ENCODE results near the gene TAL1.

Gene TAL1

DNA sequence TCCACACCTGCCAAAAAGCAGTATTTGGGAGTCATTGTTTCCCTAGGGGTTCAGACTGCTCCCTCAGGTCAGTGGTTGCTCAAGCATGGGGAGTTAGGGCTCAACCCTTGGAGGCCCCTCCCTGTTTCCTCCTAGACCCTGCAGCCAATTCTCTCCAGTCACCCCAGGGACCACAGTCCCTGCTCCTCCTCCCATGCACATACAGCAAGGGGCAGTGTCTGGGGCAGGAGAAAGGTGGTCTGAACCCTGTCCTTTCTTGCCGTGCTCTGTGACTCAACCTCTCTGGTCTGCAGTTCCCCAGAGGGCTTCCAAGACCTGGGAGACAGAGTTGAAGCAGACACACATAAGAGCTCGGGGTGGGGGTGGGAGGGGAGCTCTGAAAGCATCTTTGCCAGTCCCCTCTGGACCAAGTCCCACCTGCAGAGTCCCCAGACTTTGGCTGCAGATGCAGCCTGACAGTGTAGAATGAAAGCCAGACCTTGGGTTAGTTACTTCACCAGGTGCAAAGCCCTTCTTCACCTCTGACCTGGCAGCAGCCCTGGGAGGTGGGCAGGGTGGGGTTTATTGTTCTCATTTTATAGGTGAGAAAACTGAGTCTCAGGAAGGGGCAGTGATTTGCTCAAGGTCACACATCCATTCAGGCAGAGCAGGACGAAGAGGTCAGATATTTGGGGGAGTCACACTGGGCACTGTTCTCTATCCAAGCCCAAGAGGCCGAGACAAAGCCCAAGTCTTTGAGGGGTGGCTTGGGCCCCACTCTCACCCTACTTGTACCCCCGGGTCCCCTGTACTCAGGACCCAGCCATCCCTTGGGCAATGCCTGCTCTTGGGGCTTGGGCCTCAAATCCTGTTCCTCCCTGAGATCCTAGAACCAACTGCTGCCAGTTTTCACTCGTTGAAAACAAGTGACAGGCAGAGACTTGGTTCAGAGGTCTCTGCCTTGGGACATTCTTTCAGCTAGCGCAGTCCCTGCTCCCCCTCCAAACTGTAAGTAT is 42.9 kb downstream of the TAL1 start:
- DNase-seq (ENCODE audit: low read depth), result no peak

DNA sequence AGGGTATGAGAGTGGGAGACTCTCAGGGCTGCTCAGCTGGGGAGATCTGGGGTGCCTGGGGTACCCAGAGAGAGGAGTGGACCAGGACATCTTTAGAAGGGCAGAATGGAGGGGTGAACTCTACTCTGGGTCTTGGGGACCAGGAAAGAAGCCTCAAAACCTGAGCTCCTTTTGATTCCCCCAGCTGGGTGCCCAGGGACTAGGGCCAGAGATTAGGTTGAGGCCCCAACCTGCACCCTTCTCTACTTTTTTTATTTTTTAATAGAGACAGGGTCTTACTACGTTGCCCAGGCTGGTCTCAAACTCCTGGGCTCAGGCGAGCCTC is 44.1 kb downstream of the TAL1 start:
- no peak for DNase-seq (ENCODE audit: low read depth)

DNA sequence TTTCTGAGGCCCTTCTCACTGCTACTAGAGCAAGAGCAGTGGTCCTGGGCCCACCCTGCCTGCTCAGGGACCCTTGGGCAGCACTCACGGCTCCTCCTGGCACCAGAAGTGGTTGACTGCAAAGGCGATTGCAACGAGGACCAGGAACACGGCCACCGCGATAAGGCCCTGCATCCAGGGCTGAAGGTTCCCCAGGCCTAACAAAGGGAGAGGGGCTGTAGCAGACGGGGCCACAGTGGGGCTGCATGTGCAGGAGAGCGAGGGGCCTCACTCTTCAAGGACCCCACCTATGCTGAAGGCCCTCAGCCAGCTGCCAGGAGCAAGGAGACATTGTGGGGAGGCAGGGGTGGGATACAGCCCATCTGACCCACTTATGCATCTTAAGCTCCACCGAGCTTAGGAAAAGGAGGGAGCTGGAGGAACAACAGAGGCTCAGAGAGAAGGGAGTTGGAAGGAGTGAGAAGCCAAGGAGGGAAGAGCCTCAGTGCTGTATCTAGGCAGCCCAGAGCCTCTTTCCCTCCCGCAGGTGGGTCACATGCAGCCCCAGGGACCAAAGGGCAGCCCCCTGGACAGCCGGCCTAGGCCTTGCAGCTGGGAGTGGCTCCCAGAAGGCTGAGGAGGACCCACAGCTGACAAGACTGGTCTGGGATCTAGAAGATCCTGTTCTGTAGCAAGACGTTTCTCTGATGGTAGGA is 44.6 kb downstream of the TAL1 start:
- DNase-seq (ENCODE audit: low read depth), result no peak

DNA sequence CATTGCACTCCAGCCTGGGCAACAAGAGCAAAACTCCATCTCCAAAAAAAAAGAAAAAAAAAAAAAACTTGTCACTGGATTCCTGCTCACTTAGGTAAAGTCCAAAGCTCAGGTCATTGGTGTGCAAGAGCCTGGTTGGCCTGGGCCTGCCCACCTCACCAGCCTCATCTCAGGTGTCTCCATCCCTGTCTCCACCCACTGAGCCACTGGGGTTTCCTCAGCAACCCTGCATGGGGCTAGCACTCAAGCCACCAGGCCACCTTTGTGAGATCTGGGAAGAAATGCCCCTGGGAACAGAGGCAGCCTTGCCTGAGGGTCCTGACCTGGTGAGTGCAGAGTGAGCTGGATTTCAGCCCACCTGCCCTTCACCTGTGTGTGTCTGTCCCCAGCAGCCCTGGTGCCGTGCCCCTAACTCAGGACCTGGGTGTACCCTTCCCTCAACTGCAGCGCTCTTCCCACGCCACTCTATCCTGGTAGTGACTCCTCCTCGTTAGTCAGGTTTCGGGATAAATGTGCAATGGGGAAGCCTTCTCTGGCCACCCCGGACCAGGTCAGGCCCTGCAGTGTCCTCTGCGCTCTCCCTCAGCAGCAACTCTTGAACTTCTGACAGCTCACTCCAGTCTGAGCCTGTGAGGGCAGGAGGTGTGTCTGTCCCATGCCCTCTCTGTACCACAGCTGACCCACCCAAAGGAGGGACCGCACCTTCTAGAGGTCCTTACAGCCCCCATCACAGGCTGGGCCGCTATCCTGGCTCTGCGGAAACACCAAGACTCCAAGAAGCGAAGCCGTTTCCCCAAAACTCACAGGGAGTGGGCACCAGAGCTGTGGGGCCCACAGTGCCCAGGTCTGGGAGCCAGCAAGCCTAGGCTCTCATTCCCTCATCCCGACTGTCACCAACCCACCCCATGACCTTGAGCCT is 45.5 kb downstream of the TAL1 start:
- no peak for DNase-seq (ENCODE audit: low read depth)

DNA sequence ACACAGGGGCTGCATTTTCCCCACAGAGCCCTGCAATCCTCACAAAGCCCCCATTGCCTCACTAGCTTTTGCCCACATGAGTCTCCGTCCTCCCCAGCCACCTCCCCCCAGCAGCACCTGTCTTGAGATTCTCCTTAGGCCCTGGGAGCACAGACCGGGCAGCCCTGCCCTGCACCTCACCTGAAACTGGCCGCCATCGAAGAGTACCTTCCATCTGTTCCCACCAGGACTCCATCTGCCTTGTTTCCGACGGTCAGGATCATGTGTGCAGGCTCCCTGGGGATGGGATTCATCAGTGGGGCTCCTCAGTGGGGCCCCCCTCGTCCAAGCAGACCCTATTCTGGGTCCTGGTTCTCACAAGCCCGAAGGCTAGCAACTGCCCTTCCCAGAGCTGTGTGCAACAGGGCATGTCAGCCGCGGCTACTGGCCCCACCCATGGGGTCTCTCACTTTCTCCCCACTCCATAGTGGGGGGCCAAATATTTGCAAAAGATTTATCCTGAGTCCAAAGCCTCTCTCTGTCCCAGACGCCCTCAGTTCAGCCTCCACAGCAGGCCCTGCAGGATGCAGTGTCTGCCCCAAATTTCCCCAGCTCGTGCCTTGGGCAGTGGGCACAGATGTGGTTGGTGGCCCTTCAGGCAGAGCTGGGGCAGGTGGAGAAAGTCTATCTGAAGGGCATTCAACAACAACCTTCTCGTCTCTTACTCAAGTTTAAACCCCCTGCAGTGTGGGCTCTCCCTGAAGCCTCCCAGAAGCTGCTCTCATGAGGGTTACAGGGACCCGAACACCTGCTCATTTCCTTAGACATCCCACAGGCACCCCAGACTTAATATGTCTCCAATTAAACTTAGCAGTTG is 47.0 kb downstream of the TAL1 start:
- DNase-seq (ENCODE audit: low read depth), result no peak

DNA sequence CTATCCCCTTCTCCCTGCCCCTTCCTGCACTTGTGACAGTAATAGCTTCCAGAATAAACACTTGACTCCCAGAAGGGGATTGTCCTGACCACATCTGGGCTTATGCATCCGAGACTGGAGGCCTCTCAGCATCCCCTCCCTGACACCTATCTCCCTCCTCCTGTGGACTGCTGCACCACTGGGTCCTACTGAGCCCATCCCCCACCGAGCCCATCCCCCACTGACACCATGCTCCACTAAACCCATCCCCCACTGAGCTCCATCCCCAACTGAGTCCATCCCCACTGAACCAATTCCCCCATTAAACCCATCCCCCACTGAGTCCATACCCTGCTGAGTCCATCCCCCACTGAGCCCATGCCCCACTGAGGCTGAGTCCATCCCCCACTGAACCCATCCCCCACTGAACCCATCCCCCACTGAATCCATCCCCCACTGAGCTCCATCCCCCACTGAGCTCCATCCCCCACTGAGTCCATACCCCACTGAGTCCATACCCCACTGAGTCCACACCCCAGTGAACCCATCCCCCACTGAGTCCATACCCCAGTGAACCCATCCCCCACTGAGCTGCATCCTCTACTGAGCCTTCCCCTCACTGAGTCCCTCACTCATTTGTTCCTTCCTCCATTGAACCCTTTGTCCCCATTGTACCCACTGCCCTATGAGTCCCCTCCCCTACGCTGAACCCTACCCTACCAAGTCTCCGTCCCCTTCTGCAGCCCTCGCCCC is 47.8 kb downstream of the TAL1 start:
- no peak for DNase-seq (ENCODE audit: low read depth)

DNA sequence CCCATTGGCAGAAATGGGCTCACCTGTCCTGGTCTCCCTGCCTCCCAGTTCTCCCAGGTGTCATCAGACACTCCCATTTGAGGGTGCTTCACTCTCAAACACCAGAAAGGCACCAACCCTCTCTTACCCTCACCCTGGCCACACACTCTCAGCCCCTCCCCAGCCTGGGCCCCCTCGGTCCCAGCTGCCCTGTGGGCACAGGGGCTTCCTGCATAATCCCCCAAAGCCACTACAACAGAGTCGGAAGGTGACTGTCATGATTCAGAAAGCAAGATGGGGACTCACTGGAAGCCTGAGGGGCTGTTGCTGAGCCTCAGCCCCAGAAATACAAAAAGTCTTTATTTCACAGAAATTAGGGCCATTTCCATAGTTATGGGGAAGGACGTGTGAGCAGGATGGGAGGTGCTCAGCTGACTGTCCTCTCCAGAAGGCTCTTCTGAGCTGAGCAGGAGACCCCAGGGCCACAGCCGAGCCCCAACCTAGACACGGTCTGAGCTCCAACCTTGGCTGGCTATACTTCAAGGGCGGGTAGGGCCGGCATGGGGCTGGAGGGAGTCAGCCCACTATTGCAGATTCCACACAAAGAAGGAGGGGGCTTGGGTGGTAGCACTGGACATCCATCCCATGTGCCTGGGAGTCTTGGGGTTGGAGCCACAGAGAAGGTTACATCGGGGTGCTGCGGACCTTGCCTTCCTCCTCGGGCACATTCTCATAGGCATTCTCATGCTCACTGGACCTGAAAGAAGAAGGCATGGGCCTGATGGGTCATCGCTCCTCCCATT is 48.5 kb downstream of the TAL1 start:
- no peak for DNase-seq (ENCODE audit: low read depth)

DNA sequence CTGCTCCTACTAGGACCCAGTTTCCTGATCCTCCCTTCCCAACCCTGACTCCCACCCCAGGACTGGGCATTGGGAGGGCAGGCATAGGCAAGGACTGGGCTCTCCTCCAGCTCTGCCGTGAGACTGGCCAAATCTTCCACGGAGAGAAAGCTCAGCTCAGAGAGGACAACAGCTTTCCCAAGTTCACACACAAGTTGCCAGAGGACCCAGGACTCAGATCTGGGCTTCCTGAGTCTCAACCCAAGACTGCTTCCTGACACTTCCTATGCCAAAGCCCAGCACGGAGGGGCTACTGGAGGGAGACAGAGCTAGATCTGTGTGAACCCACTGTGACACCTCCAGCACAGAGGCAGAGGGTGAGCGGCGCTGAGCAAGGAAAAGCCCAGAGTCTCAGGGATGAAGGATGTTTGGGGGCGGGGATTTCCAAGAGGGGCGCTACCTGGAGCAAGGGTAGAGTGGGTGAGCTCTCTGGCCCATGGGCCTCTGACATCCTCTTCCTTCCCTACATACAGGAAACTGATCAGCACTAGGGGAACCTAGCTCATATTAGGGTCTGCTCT is 49.3 kb downstream of the TAL1 start:
- no peak for DNase-seq (ENCODE audit: low read depth)

DNA sequence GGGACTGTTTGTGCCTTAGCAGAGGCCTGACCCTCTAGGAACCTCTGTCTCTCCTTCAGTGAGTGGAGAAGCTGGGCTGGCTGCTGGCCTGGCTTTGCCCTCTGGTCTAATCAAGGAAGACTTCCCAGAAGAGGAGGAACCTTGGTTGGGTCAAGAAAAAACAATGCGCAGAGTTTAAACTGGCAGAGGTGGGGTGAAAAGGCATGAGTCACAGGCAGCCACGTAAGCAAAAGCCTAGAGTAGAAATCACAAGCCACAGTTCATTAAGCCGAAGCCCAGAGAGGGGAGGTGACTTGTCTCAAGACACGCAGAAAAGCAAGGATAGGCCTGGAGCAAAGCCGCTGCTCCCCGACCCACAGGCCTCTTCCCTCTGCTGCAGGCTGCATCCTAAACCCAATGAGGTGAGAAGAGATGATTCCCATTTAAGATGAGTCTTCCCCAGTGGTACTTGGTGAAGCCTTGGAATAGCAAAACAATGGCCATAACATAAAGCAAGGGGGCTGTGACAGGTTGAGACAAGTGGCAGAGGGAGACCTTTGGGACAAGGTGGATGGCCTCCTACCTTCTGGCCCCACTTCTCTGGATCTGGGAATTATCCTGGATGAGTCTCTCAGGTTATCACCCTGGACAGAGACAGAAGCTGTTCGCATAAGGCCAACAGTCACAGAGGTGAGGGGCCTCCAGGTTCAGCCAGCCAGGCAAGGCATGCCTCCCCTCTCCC is 49.9 kb downstream of the TAL1 start:
- no peak for DNase-seq (ENCODE audit: low read depth)

DNA sequence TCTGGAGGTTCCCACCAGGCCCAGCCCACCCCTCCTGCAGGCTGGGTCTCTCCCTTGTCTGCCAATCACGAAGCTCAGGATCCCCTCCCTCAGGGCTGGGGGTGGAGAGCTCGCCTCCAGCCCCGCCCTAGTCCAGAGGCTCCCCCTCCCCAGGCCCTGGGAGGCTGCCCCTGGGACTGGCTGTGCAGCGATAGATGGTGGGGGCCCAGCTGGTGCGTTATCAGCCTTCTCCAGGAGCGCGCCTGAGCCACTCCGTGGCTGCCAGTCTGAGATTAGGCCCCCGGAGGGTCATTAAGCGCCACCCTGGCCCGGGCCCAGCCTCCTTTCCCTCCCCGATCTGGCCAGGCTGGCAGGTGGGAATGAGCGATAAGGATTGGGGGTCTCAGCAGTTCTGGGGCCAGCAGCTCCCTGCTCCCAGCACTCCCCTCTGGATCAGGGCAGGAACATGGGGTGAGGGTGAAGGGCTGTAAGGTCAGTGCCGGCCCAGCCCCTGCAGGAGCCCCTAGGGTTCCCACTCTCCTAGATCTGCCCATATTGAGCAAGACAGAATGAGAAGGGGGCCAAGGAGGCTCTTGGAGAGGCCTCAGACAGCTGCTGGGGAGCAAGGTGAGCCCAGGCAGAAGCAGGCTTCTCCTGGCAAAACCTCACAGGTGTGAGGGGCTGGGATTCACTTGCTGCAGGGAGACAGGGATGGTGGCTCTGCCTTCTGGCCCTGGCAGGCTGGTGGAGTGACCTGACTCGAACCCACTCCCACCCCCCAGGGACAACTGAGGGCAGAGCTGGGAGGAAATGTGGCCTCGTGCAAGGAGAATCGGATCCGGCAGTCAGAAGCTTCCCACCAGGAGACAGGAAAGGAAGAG is 50.7 kb downstream of the TAL1 start:
- DNase-seq (ENCODE audit: low read depth), result no peak

DNA sequence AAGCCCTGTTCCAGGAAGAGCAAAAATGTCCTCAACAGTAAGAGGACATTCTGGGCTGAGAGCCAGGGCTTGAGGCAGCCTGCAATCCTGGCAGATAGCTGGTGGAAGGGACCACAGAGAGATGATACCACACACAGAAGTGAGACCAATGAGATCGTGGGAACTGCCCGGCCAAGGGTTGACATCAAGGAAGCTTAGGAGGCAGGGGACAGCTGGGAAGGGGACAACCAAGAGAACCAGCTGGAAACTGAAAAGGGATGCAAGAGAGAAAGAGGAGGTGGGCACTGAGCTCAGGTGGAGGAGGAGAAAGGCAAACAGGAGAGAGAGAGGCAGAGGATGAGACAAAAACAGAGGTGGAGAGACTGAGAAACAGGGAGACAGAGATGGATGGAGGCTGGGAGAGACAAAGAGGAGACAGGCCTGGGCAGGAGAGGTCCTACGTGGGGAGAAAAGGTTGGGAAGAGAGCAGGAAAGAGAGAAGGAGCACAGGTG is 51.4 kb downstream of the TAL1 start:
- no peak for DNase-seq (ENCODE audit: low read depth)

DNA sequence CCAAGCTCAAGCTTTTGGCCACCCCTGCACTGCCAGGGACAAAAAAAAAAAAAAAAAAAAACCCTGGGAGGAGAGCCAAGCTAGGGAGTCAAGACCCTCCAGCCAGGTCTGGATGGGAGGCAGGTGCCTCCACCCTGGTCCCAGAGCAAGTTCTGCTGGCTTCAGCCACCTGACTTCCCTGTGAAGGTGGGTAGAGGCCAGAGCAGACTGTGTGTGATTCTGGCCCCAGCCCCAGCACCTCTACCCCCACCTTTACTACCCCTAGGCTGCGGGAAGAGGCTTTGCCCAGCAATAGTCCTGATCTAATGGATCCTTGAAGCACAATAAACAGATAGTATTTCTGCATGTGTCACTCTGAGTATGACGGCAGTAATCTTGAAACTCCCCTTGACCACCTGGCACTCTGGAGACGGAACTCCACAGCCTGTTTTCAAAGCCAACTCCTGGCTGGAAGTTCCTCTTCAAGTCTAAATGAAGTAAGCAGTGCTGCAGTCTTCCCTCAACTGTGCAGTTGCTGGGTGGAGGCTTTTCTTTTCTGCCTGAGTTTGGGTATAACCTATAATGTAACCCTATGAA is 51.9 kb downstream of the TAL1 start:
- no peak for DNase-seq (ENCODE audit: low read depth)

DNA sequence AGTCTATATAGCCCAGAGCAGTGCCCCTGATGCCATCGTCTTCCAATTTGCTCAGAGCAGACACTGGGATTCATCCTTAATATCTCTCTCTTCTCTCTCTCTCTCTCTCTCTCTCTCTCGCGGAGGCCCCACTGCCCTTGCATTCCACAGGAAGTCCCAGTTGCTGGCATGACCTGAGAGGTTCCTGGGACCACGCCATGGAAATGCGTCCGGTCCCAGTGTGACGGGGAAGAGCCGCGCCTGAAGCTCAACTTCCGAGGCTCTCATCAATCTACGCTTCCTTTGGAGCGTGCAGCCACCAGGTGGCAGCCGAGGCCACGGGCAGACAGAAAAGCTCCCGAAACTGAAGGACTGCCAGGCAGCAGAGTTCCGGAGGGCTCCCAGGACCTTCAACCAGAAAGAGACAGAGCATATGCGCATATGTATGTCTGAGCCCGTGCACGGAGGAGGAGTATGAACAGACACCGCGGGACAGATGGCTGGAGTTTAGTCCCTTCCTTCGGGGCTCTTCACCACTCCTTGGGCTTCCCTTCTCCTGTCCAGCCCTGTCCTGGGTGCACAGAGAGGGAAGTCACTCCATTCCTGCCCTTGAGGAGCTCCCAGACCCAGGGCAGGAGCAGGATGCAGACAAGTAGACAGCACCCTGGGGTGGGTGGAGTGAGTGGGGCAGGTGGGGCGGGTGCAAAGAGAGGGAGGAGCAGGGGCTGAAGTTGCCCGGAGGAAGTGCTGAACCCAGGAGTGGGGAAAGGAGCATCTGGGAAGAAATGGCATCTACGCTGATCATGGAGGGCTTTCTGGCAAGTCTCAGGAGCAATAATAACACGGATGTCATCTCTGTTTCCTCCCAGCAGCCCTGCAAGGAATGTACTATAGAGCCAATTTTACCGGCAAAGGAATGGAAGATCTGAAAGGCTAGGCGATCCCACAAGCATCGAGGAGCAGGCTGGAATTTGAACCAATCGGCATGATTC is 52.7 kb downstream of the TAL1 start:
- peak; percentile 35 for DNase-seq (ENCODE audit: low read depth)

DNA sequence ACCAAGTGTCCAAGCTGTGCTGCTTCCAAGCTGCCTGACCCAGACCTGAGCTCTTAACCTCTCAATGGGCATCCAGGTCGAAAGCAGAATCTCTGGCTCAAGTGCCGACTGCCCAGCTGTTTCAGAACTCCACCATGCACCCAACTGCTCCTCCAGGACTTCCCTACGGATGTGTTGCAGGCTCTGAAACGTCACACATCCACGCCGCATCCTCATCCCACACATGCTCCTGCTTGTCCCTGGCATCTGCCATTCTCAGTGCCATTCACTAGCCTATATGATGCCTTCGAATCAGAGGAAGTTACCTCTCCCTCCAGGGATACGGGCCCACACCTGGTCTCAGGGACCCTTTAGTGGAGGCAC is 53.4 kb downstream of the TAL1 start:
- no peak for DNase-seq (ENCODE audit: low read depth)

DNA sequence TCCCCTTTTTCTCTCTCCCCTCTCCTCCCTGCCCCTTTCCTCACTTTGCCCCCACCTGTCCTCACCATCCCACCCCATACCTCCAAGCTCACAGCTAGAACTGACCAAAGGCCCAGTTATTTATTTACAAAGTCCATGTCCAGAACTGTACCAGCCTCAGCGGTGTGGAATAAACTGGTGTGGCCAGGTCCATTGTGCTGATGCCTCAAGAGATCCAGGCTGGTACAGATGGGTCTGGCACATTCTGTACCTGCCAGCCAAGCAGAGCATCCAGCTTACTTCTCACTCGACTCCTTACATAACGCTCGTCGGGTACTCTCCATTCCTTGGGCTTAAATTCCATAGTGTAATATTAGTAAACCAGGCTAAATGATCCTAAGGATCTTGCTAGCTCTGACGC is 54.0 kb downstream of the TAL1 start:
- DNase-seq (ENCODE audit: low read depth), result no peak

DNA sequence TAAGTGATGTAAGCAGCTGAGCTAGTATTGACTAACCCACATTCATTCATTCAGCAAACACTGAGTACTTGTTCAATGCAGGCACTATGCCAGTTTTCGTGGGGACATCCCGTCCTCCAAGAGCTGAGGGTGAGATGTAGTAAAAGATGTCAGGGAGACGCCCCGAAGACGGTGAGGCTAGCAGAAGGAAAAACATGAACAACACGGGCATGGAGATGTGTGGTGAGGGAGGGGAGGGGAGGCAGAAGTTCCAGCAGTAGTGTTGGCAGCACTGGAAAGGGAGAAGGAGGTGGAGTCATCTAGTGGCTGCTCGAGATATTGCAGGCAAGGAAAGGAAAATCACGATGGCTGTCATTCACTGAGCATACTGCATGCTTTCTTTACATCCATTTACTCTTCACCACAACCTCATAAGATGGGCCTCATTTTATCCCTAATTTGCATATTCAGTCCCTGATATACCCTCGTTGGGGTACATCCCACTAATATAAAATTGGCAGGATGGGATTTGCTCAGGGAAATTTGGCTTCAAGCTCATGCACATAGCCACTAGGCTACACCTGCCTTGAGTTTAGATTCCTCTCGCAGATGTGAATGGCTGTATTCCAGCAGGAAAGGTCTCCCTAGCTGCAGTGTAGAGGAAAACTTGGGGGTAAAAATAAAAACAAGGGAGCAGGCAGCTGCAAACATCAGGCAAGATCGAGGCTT is 56.6 kb downstream of the TAL1 start:
- no peak for DNase-seq (ENCODE audit: low read depth)
